Upper lobe of left lung (tissue), 4 donors: ENCODE data around the gene PABPN1L.

Experiments used
- EP300 ChIP-seq, 4 donors: sonication (generic); formaldehyde crosslinking; IDR thresholded peaks; one replicate each; pipeline ENCODE4 v1.5.1; 2017; ENCODE audit warnings: antibody characterized with exemption in 4 of 4, control low read depth in 2 of 4
- POLR2A ChIP-seq, 4 donors: fragments of 450-650 bp; IDR thresholded peaks; one replicate each; pipeline ENCODE4 v1.5.1; 2016 to 2017; ENCODE audit warnings: antibody characterized with exemption in 4 of 4, mild to moderate bottlenecking in 2 of 4
- POLR2AphosphoS5 ChIP-seq, 2 donors: sonication (generic); formaldehyde crosslinking; IDR thresholded peaks; one replicate each; pipeline ENCODE4 v1.5.1; 2017; ENCODE audit warnings: antibody characterized with exemption in 2 of 2
- TF ChIP-seq, protein P1 (sequence below), 6 experiments: fragments of 450-650 bp in 4 of 6; fragments of 200-600 bp in 2 of 6; sonication (generic) in 2 of 6; IDR thresholded peaks; one replicate each; pipeline ENCODE4 v1.5.1; 2016 to 2019; ENCODE audit warnings: antibody characterized with exemption in 6 of 6

DNA sequence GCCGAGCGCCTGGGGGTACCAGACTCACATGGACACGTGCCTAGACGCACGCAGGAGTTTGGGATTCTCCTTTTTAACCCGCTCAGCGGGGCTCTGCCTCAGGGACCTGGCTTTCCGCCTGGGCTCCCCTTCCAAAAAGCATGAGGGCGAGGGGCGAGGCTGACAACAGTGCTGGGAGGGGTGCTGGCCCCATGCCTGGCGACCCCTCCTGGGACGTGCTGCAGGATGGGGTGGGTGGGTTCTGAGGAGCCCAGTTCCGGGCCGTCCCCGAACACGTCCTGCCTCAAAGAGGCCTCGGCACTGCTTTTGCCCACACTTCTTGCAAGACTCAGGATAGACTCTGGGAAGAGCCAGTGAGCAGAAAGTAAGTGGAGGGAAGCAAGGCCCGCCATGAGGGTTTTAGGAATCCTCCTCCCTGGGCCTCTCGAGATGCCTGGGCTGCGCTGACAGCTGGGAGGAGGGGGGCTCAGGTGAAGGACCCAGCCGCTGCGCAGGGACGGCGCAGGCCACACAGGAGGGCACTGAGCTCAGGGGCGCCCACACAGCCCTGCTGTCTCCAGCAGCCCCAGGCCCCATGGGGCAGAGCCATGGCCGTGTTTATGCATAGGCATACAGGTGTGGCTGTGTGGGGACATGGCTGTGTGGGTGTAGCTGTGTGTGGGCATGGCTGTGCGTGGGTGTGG, 15.4 kb upstream of the PABPN1L start:
- no peak for TF ChIP-seq POLR2A (IDR thresholded peaks at IDR 0.05)
- TF ChIP-seq, protein P1, sequence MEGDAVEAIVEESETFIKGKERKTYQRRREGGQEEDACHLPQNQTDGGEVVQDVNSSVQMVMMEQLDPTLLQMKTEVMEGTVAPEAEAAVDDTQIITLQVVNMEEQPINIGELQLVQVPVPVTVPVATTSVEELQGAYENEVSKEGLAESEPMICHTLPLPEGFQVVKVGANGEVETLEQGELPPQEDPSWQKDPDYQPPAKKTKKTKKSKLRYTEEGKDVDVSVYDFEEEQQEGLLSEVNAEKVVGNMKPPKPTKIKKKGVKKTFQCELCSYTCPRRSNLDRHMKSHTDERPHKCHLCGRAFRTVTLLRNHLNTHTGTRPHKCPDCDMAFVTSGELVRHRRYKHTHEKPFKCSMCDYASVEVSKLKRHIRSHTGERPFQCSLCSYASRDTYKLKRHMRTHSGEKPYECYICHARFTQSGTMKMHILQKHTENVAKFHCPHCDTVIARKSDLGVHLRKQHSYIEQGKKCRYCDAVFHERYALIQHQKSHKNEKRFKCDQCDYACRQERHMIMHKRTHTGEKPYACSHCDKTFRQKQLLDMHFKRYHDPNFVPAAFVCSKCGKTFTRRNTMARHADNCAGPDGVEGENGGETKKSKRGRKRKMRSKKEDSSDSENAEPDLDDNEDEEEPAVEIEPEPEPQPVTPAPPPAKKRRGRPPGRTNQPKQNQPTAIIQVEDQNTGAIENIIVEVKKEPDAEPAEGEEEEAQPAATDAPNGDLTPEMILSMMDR (IDR thresholded peaks at IDR 0.05) = no peak
- TF ChIP-seq EP300 (IDR thresholded peaks at IDR 0.05) = no peak
- TF ChIP-seq POLR2AphosphoS5 (IDR thresholded peaks at IDR 0.05) = no peak
